PC-9 (cell line): Measurements from ENCODE around the gene C1orf226. TPM values are rescaled to one million over a fixed set of nuclear protein-coding genes. Genes with fewer than 3 reads are reported as not detected.
"Not testable (repeated sequence)": the region's sequence is repeated elsewhere in the genome, so short reads cannot be mapped to it uniquely, and the experiment has no call there.

Experiments
- BruUV-seq: library from RNA; stranded (reverse); fragments of 400-500 nt; replicated peaks from 2 replicates; lab custom pipeline; 2021; lab: Mats Ljungman, UMichigan
- CTCF ChIA-PET: fragments of 300-600 bp; sonication (Branson Sonifier 250); formaldehyde crosslinking; loops from one replicate; lab custom pipeline; 2022; ENCODE audit warnings: antibody characterized with exemption; lab: Charles Lee
- POLR2A ChIA-PET: fragments of 300-600 bp; sonication (Branson Sonifier 250); formaldehyde crosslinking; loops from one replicate; lab custom pipeline; 2022; ENCODE audit warnings: antibody characterized with exemption; ENCODE audit not compliant: unreplicated experiment; lab: Charles Lee
- DNase-seq, 2 experiments: peaks; one replicate each; pipeline versions ENCODE4 v3.0.0 to v3.0.0-alpha.2; 2015 to 2022; ENCODE audit warnings: mixed read lengths in 1 of 2
- H2AFZ ChIP-seq: fragments of 200-600 bp; sonication (generic); 2 replicates; pipeline ENCODE4 v1.8.1; 2017; ENCODE audit warnings: antibody characterized with exemption
- H3F3A ChIP-seq: fragments of 200-600 bp; sonication (generic); 2 replicates; pipeline ENCODE4 v1.8.1; 2017; ENCODE audit warnings: antibody characterized with exemption, mild to moderate bottlenecking, low read depth; ENCODE audit not compliant: insufficient read depth
- H3K27ac ChIP-seq: fragments of 200-600 bp; sonication (generic); 2 replicates; pipeline ENCODE4 v1.6.1; 2016; ENCODE audit warnings: mixed run types
- H3K27me3 ChIP-seq: fragments of 200-600 bp; sonication (generic); 2 replicates; pipeline ENCODE4 v1.6.1; 2016; ENCODE audit warnings: low read depth, mixed run types; ENCODE audit not compliant: insufficient read depth
- H3K36me3 ChIP-seq: fragments of 200-600 bp; sonication (generic); 2 replicates; pipeline ENCODE4 v1.6.1; 2016; ENCODE audit warnings: low read depth, mixed run types
- H3K4me1 ChIP-seq: fragments of 200-600 bp; sonication (generic); replicated peaks from 2 replicates; pipeline ENCODE4 v1.6.1; 2016; ENCODE audit warnings: mixed run types; ENCODE audit not compliant: insufficient read depth
- H3K4me2 ChIP-seq: fragments of 200-600 bp; sonication (generic); 2 replicates; pipeline ENCODE4 v1.6.1; 2017; ENCODE audit warnings: mixed run types
- H3K4me3 ChIP-seq: fragments of 200-600 bp; sonication (generic); 2 replicates; pipeline ENCODE4 v1.6.1; 2016; ENCODE audit warnings: mixed run types
- H3K79me2 ChIP-seq: fragments of 200-600 bp; sonication (generic); 2 replicates; pipeline ENCODE4 v1.6.1; 2017; ENCODE audit warnings: low read depth, mixed run types
- H3K9me2 ChIP-seq: fragments of 200-600 bp; sonication (generic); 2 replicates; pipeline ENCODE4 v1.8.1; 2017; ENCODE audit warnings: mild to moderate bottlenecking; ENCODE audit not compliant: insufficient read depth
- H3K9me3 ChIP-seq: fragments of 200-600 bp; sonication (generic); 2 replicates; pipeline ENCODE4 v1.8.1; 2016; ENCODE audit warnings: low read depth; ENCODE audit not compliant: insufficient read depth
- H4K20me1 ChIP-seq: fragments of 200-600 bp; sonication (generic); 2 replicates; pipeline ENCODE4 v1.8.1; 2017; ENCODE audit not compliant: insufficient read depth
- EZH2 ChIP-seq: fragments of 200-600 bp; sonication (generic); IDR thresholded peaks from 2 replicates; pipeline ENCODE4 v1.8.0; 2017; ENCODE audit warnings: antibody characterized with exemption, low read depth
- intact Hi-C: fragments of 100-400 bp; cut with micrococcal nuclease; formaldehyde crosslinking; loops from one replicate; pipeline ENCODE4 v1.10.0; 2022; ENCODE audit not compliant: unreplicated experiment
- total RNA-seq: library from RNA; stranded (reverse); gene quantifications from 2 replicates; pipeline ENCODE4 v1.2.3, GENCODE V29; 2021
- TF ChIP-seq, protein P1 (sequence below): fragments of 200-600 bp; sonication (generic); conservative IDR thresholded peaks from 2 replicates; pipeline ENCODE4 v1.6.1; 2017; ENCODE audit warnings: mixed run types, antibody characterized with exemption, mild to moderate bottlenecking, moderate library complexity

The C1orf226 gene
- total RNA-seq, 1 experiment from 2014 or later, result 10.5 TPM

GRCh38 chr1:162412002-162412401 is 30.5 kb downstream of the C1orf226 start, which contains the start of gene SH2D1B:
SH2D1B (minus strand) TSS chr1:162412136; CDS start chr1:162412016, 120 bp downstream.
- Histone ChIP-seq H2AFZ (no peak within 1 kb of the TSS), H3K9me3 (no peaks in the 10 kb centered on the region), H4K20me1 (no peaks in the 10 kb centered on the region), H3K4me1 (no peaks in the 10 kb centered on the region), H3K79me2 (no peaks in the 10 kb centered on the region), H3K36me3 (no peaks in the 10 kb centered on the region), H3F3A (no peaks in the 10 kb centered on the region), H3K27me3 (no peaks in the 10 kb centered on the region), H3K27ac (no peak within 1 kb of the TSS), H3K4me2 (no peak within 1 kb of the TSS), H3K4me3 (no peak within 1 kb of the TSS), H3K9me2 (no peaks in the 10 kb centered on the region; the same call in 1 of the 2 replicates)
- no peak for TF ChIP-seq EZH2
- TF ChIP-seq, protein P1, sequence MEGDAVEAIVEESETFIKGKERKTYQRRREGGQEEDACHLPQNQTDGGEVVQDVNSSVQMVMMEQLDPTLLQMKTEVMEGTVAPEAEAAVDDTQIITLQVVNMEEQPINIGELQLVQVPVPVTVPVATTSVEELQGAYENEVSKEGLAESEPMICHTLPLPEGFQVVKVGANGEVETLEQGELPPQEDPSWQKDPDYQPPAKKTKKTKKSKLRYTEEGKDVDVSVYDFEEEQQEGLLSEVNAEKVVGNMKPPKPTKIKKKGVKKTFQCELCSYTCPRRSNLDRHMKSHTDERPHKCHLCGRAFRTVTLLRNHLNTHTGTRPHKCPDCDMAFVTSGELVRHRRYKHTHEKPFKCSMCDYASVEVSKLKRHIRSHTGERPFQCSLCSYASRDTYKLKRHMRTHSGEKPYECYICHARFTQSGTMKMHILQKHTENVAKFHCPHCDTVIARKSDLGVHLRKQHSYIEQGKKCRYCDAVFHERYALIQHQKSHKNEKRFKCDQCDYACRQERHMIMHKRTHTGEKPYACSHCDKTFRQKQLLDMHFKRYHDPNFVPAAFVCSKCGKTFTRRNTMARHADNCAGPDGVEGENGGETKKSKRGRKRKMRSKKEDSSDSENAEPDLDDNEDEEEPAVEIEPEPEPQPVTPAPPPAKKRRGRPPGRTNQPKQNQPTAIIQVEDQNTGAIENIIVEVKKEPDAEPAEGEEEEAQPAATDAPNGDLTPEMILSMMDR, result no peak
- CTCF ChIA-PET, result no interaction called here
- no TSS peak for BruUV-seq
- POLR2A ChIA-PET, result no interaction called here
- no peak for DNase-seq
- intact Hi-C loops, result no loop called here

DNA sequence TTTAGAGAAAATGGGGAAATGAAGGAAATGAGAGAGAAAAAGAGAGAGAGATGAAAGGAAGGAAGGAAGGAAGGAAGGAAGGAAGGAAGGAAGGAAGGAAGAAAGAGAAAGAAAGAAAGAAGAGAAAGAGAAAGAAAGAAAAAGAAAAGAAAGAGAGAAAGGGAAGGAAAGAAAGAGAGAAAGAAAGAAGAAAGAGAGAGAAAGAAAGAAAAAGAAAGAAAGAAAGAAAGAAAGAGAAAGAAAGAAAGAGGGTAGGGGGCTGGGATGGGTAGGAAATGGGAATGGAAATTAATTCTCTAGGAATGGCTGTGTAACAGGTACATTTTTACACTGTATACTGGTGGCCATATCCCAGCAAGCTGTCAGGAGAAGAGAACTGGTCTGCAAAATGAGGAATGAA is 34.7 kb downstream of the C1orf226 start:
- CTCF ChIA-PET, result no interaction called here
- POLR2A ChIA-PET, result no interaction called here
- no peaks in the 10 kb centered on the region for H3K9me3 ChIP-seq
- H3K27me3 ChIP-seq, result no peaks in the 10 kb centered on the region
- no peaks in the 10 kb centered on the region for H3F3A ChIP-seq
- no peaks in the 10 kb centered on the region for H3K79me2 ChIP-seq
- H3K9me2 ChIP-seq, result no peaks in the 10 kb centered on the region
- H3K27ac ChIP-seq, result no peak overlapping the region
- H4K20me1 ChIP-seq, result no peaks in the 10 kb centered on the region
- TF ChIP-seq EZH2, result no peak
- H2AFZ ChIP-seq, result no peak overlapping the region
- H3K4me3 ChIP-seq, result no peak overlapping the region
- intact Hi-C loops, result no loop called here
- H3K4me1 ChIP-seq, result peaks cover 17% of the 10 kb centered on the region
- H3K36me3 ChIP-seq, result no peaks in the 10 kb centered on the region
- no TSS peak for BruUV-seq
- DNase-seq, result no peak
- no peak overlapping the region for H3K4me2 ChIP-seq

- H3K4me2 ChIP-seq, result no peak overlapping the region
- no peaks in the 10 kb centered on the region for H3K9me2 ChIP-seq
- H3K27me3 ChIP-seq, result no peaks in the 10 kb centered on the region
- H3K27ac ChIP-seq, result no peak overlapping the region
- H3K36me3 ChIP-seq, result no peaks in the 10 kb centered on the region
- H2AFZ ChIP-seq, result no peak overlapping the region
- H3F3A ChIP-seq, result no peaks in the 10 kb centered on the region
- TF ChIP-seq, protein P1, result no peak
- TF ChIP-seq EZH2, result no peak
- no peaks in the 10 kb centered on the region for H3K9me3 ChIP-seq
- DNase-seq, result no peak
- H3K4me1 ChIP-seq, result peaks cover 17% of the 10 kb centered on the region
- no peaks in the 10 kb centered on the region for H4K20me1 ChIP-seq
- H3K79me2 ChIP-seq, result no peaks in the 10 kb centered on the region
- POLR2A ChIA-PET, result no interaction called here
- CTCF ChIA-PET, result no interaction called here
- H3K4me3 ChIP-seq, result no peak overlapping the region
- BruUV-seq, result no TSS peak
- intact Hi-C loops, result no loop called here
These were observed 35.4 kb downstream of the C1orf226 start for GRCh38 chr1:162416909-162417308.

- no peaks in the 10 kb centered on the region for H4K20me1 ChIP-seq
- BruUV-seq, result no TSS peak
These were observed 36.1 kb downstream of the C1orf226 start for GRCh38 chr1:162417650-162418049.

DNA sequence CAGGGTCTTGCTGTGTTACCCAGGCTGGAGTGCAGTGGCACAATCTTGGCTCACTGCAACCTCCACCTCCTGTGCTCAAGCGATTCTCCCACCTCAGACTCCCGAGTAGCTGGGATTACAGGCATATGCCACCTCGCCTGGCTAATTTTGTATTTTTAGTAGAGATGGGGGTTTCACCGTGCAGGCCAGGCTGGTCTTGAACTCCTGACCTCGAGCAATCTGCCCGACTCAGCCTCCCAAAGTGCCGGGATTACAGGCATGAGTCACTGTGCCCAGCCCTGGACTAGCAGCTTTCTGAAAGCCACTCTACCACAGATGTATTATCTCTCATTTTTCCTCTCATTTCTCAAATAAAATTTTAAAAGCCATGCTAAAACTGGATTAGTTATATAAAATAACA is 37.1 kb downstream of the C1orf226 start:
- intact Hi-C loops, H3K27ac ChIP-seq, H3K4me2 ChIP-seq, H4K20me1 ChIP-seq, H3K36me3 ChIP-seq, H3K4me3 ChIP-seq, H3K9me2 ChIP-seq, POLR2A ChIA-PET, H3K27me3 ChIP-seq, H3K9me3 ChIP-seq, BruUV-seq, H3F3A ChIP-seq, H2AFZ ChIP-seq, CTCF ChIA-PET, H3K79me2 ChIP-seq, DNase-seq: not testable (repeated sequence)
- peaks cover 17% of the 10 kb centered on the region for H3K4me1 ChIP-seq

More at GRCh38 chr1:162417650-162418049, 36.1 kb downstream of the C1orf226 start:
- no peaks in the 10 kb centered on the region for H3F3A ChIP-seq
- no peaks in the 10 kb centered on the region for H3K9me2 ChIP-seq
- POLR2A ChIA-PET, result no interaction called here
- no peaks in the 10 kb centered on the region for H3K36me3 ChIP-seq
- no peaks in the 10 kb centered on the region for H3K79me2 ChIP-seq
- DNase-seq, result no peak
- no peak overlapping the region for H3K4me3 ChIP-seq
- intact Hi-C loops, result no loop called here
- H3K27me3 ChIP-seq, result no peaks in the 10 kb centered on the region
- peaks cover 17% of the 10 kb centered on the region for H3K4me1 ChIP-seq
- no peak overlapping the region for H3K4me2 ChIP-seq
- CTCF ChIA-PET, result no interaction called here
- H2AFZ ChIP-seq, result no peak overlapping the region
- TF ChIP-seq EZH2, result no peak
- TF ChIP-seq, protein P1, result no peak
- H3K9me3 ChIP-seq, result no peaks in the 10 kb centered on the region
- H3K27ac ChIP-seq, result no peak overlapping the region
